Prostate gland (tissue), 2 donors: Measurements from ENCODE around the gene NCAM1.

Source experiments
- CTCF ChIP-seq, 4 experiments: fragments of 200-600 bp in 2 of 4; fragments of 450-650 bp in 2 of 4; sonication (generic) in 2 of 4; IDR thresholded peaks; 1 replicate in 3 of 4; 2 replicates in 1 of 4; pipeline ENCODE4 v1.5.1; 2016 to 2019; ENCODE audit warnings: antibody characterized with exemption in 4 of 4, mild to moderate bottlenecking in 2 of 4, moderate library complexity in 2 of 4
- POLR2A ChIP-seq: fragments of 450-650 bp; IDR thresholded peaks from one replicate; pipeline ENCODE4 v1.6.1; 2016; ENCODE audit warnings: antibody characterized with exemption, mild to moderate bottlenecking

DNA sequence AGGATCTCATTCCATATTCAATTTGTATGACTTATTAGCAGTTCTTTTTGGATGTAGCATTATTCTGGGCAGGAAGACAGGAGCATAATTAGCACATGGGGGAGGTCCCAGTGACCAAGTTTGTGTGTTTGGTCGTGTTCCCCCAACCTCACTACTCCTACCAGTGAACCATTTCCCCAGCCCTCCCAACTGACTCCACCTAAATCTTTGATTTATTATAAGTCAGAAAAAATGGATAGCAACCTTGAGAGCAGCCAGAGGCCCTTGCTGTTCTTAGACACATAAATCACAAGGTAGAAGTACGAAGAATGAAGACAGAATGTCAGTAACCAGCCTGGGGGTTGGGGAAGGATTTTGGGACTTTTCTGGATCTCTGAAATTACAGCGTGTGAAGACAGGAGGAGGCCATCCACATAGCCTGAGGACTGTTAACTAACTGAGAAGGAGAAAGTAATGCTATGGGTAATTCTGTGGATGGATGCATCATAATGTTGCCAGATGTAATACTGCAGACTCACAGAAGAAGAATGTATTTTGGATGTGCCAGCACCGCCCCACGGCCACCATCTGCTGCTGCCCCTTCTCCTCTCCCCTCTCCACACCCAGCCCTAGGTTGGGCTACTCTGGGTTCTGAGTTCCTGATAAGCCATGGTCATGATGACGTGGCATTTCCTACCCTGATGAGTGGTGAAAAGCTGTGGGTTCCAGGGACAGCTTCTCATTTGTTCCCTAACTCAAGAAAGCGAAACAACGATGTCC is 228.9 kb downstream of the NCAM1 start:
- TF ChIP-seq CTCF (IDR thresholded peaks at IDR 0.05) (no peak), POLR2A (no peak)
